ENCODE measurements around the gene ETV6. TPM values are rescaled to one million over a fixed set of nuclear protein-coding genes. Genes with fewer than 3 reads are reported as not detected.

Gene ETV6
- total RNA-seq: 10 to 100 TPM; 14.1 to 17.3 TPM

GRCh38 chr12:11649413-11650285 is at the start of gene ETV6:
Gene ETV6 (plus strand): TSS chr12:11649674. CDS start chr12:11650128, 454 bp downstream.

